H1 (cell line): Measurements from ENCODE around the gene PARP4.

Experiments
- CTCF ChIP-seq, 3 experiments: IDR thresholded peaks; 1 replicate in 2 of 3; 2 replicates in 1 of 3; pipeline versions ENCODE4 v1.5.1 to v1.6.1; 2011; ENCODE audit warnings: low read length in 3 of 3, mild to moderate bottlenecking in 3 of 3, inconsistent platforms in 2 of 3, low read depth in 1 of 3, moderate library complexity in 1 of 3; ENCODE audit not compliant: insufficient read depth in 1 of 3; ENCODE audit errors: control extremely low read depth in 1 of 3
- EZH2 ChIP-seq: fragments of 200-600 bp; sonication (generic); IDR thresholded peaks from 2 replicates; pipeline ENCODE4 v1.7.1; 2012; ENCODE audit warnings: low read depth, mild to moderate bottlenecking, moderate library complexity, low read length, inconsistent platforms; ENCODE audit not compliant: severe bottlenecking
- JUND ChIP-seq: IDR thresholded peaks from 2 replicates; pipeline ENCODE4 v1.6.1; 2011; ENCODE audit warnings: mild to moderate bottlenecking, improper control_type of control experiment, low read length
- KDM5A ChIP-seq: fragments of 200-600 bp; IDR thresholded peaks from 2 replicates; pipeline ENCODE4 v1.7.1; 2012; ENCODE audit warnings: mild to moderate bottlenecking, low read length, inconsistent platforms, mixed read lengths
- MAFK ChIP-seq: IDR thresholded peaks from 2 replicates; pipeline ENCODE4 v1.6.1; 2012; ENCODE audit warnings: low read depth, mild to moderate bottlenecking, improper control_type of control experiment, low read length
- POLR2A ChIP-seq, 2 experiments: IDR thresholded peaks; 1 replicate in 1 of 2; 2 replicates in 1 of 2; pipeline ENCODE4 v1.6.1; 2011; ENCODE audit warnings: low read depth in 2 of 2, low read length in 2 of 2, mild to moderate bottlenecking in 2 of 2; ENCODE audit errors: control extremely low read depth in 1 of 2
- POLR2AphosphoS5 ChIP-seq: IDR thresholded peaks from 2 replicates; pipeline ENCODE4 v1.6.1; 2011; ENCODE audit warnings: low read depth, low read length
- RAD21 ChIP-seq, 2 experiments: IDR thresholded peaks in 1 of 2; conservative IDR thresholded peaks in 1 of 2; 2 replicates each; pipeline ENCODE4 v1.6.1; 2011; ENCODE audit warnings: low read depth in 2 of 2, low read length in 2 of 2, improper control_type of control experiment in 1 of 2, inconsistent platforms in 1 of 2, mild to moderate bottlenecking in 1 of 2, moderate library complexity in 1 of 2
- TCF12 ChIP-seq: IDR thresholded peaks from 2 replicates; pipeline ENCODE4 v1.6.1; 2011; ENCODE audit warnings: low read depth, mild to moderate bottlenecking, low read length

GRCh38 chr13:24557081-24557480, 44.5 kb upstream of the PARP4 start:
- TF ChIP-seq MAFK (no peak), POLR2A (IDR thresholded peaks at IDR 0.05; ENCODE audit: control extremely low read depth in 1 of 2, low read depth in 2 of 2, low read length in 2 of 2) (no peak), POLR2AphosphoS5 (no peak), CTCF (IDR thresholded peaks at IDR 0.05; ENCODE audit: control extremely low read depth in 1 of 3, insufficient read depth in 1 of 3, low read depth in 1 of 3, low read length in 3 of 3) (no peak), RAD21 (IDR thresholded peaks at IDR 0.05 in 1 of 2, conservative IDR thresholded peaks at IDR 0.05 in 1 of 2; ENCODE audit: low read depth in 2 of 2, low read length in 2 of 2) (no peak), KDM5A (no peak), JUND (no peak), TCF12 (no peak), EZH2 (no peak)
